Activated T-cell treated with anti-CD3 and anti-CD28 coated beads, Interleukin-2, amount 50 U/mL, for 4 hours (primary cell): ENCODE measurements around the gene ANAPC16. TPM values are rescaled to one million over a fixed set of nuclear protein-coding genes. Genes with fewer than 3 reads are reported as not detected.

Experiments
- total RNA-seq, 3 donors: library from RNA; stranded (reverse); gene quantifications; one replicate each; pipeline ENCODE4 v1.2.1, GENCODE V29; 2021

The ANAPC16 gene
- total RNA-seq, 3 donors from 2014 or later, result 83.5 to 86.9 (median 84.3) TPM

Other genes with a start within 250 kb of the ANAPC16 start
- gene SPOCK2, start 127.5 kb upstream of the ANAPC16 start, total RNA-seq, result 10 to 100 TPM; 74.7 to 85.7 (median 83.2) TPM
- 10 to 100 TPM; 33.8 to 37.0 (median 34.3) TPM for gene ASCC1, start 264 bp downstream of the ANAPC16 start, total RNA-seq
- gene DDIT4, start 57.9 kb downstream of the ANAPC16 start, total RNA-seq, result 100 to 1,000 TPM; 240 to 268 (median 263) TPM
- 10 to 100 TPM; 32.6 to 39.4 (median 35.4) TPM for gene DNAJB12, start 138.9 kb downstream of the ANAPC16 start, total RNA-seq